SK-N-SH (cell line): ENCODE results near the gene BDKRB2. TPM values are rescaled to one million over a fixed set of nuclear protein-coding genes. Genes with fewer than 3 reads are reported as not detected.

Experiments
- CTCF ChIA-PET: fragments of 300-600, 350-600 bp; formaldehyde crosslinking; extraction: SDS; loops from one replicate; lab custom pipeline; 2021; lab: Yijun Ruan, JAX
- POLR2A ChIA-PET: fragments of 350-600 bp; sonication (Branson Sonifier 250); formaldehyde crosslinking; extraction: SDS; loops from one replicate; lab custom pipeline; 2020; ENCODE audit warnings: antibody characterized with exemption, inconsistent platforms; lab: Yijun Ruan, JAX
- DNase-seq: peaks from one replicate; pipeline ENCODE4 v3.0.0; 2012
- H2AFZ ChIP-seq: fragments of 200-600 bp; sonication (generic); 2 replicates; pipeline ENCODE4 v1.8.1; 2016; ENCODE audit warnings: antibody characterized with exemption, mild to moderate bottlenecking, low read depth
- H3F3A ChIP-seq: fragments of 200-600 bp; sonication (generic); replicated peaks from 2 replicates; pipeline ENCODE3; 2016; ENCODE audit warnings: antibody characterized with exemption, mild to moderate bottlenecking; ENCODE audit not compliant: insufficient read depth
- H3K27ac ChIP-seq, 2 experiments: fragments of 200-500 bp in 1 of 2; fragments of 200-600 bp in 1 of 2; sonication (Bioruptor generic) in 1 of 2; sonication (generic), shearing (Covaris generic) in 1 of 2; 2 replicates each; pipeline versions ENCODE4 v1.5.1 to v1.6.1; 2014 to 2016; ENCODE audit warnings: low read depth in 2 of 2, inconsistent platforms in 1 of 2, low read length in 1 of 2, mild to moderate bottlenecking in 1 of 2, mixed read lengths in 1 of 2
- H3K27me3 ChIP-seq: fragments of 200-600 bp; sonication (generic), shearing (Covaris generic); 2 replicates; pipeline ENCODE4 v1.6.1; 2016; ENCODE audit warnings: mixed run types; ENCODE audit not compliant: insufficient read depth
- H3K36me3 ChIP-seq, 2 experiments: fragments of 200-500 bp in 1 of 2; fragments of 200-600 bp in 1 of 2; sonication (Bioruptor generic) in 1 of 2; sonication (generic) in 1 of 2; replicated peaks in 1 of 2; 2 replicates each; pipeline versions ENCODE3 to v1.5.1; 2014 to 2016; ENCODE audit warnings: low read length in 1 of 2, mild to moderate bottlenecking in 1 of 2; ENCODE audit not compliant: insufficient read depth in 2 of 2, control insufficient read depth in 1 of 2
- H3K4me1 ChIP-seq, 2 experiments: fragments of 200-500 bp in 1 of 2; fragments of 200-600 bp in 1 of 2; sonication (Bioruptor generic) in 1 of 2; sonication (generic), shearing (Covaris generic) in 1 of 2; 2 replicates each; pipeline versions ENCODE4 v1.5.1 to v1.6.1; 2014 to 2016; ENCODE audit warnings: low read depth in 1 of 2, low read length in 1 of 2, mixed run types in 1 of 2; ENCODE audit not compliant: insufficient read depth in 2 of 2, control insufficient read depth in 1 of 2
- H3K4me2 ChIP-seq: fragments of 200-600 bp; sonication (generic), shearing (Covaris generic); 2 replicates; pipeline ENCODE4 v1.6.1; 2017; ENCODE audit warnings: mixed run types
- H3K4me3 ChIP-seq, 2 experiments: fragments of 200-500 bp in 1 of 2; fragments of 200-600 bp in 1 of 2; sonication (Bioruptor generic) in 1 of 2; sonication (generic), shearing (Covaris generic) in 1 of 2; 2 replicates each; pipeline versions ENCODE4 v1.5.1 to v1.8.1; 2014 to 2016; ENCODE audit warnings: low read depth in 2 of 2, inconsistent platforms in 1 of 2, low read length in 1 of 2, mild to moderate bottlenecking in 1 of 2, mixed read lengths in 1 of 2, moderate library complexity in 1 of 2
- H3K79me2 ChIP-seq: fragments of 200-600 bp; sonication (generic); 2 replicates; pipeline ENCODE4 v1.8.1; 2017; ENCODE audit warnings: mild to moderate bottlenecking; ENCODE audit not compliant: insufficient read depth
- H3K9ac ChIP-seq: fragments of 200-600 bp; sonication (generic); 2 replicates; pipeline ENCODE4 v1.6.1; 2017; ENCODE audit warnings: mixed run types
- H3K9me2 ChIP-seq: fragments of 200-600 bp; sonication (generic); 2 replicates; pipeline ENCODE4 v1.6.1; 2017; ENCODE audit warnings: mixed run types
- H3K9me3 ChIP-seq: fragments of 200-600 bp; sonication (generic); 2 replicates; pipeline ENCODE4 v1.6.1; 2017; ENCODE audit warnings: mixed run types, mild to moderate bottlenecking, moderate library complexity
- H4K20me1 ChIP-seq: fragments of 200-600 bp; sonication (generic); 2 replicates; pipeline ENCODE4 v1.6.1; 2017; ENCODE audit warnings: mild to moderate bottlenecking, mixed run types; ENCODE audit not compliant: insufficient read depth
- CHD2 ChIP-seq: fragments of 150-350 bp; IDR thresholded peaks from 2 replicates; pipeline ENCODE4 v1.6.1; 2018; ENCODE audit warnings: low read length; ENCODE audit not compliant: partially characterized antibody
- ELF1 ChIP-seq: IDR thresholded peaks from 2 replicates; pipeline ENCODE4 v1.4.0; 2012
- EP300 ChIP-seq, 2 experiments: IDR thresholded peaks; 2 replicates each; pipeline versions ENCODE4 v1.4.0 to v1.6.1; 2012; ENCODE audit warnings: borderline replicate concordance in 1 of 2, low read depth in 1 of 2, low read length in 1 of 2
- FOSL2 ChIP-seq: IDR thresholded peaks from 2 replicates; pipeline ENCODE4 v1.4.0; 2012; ENCODE audit warnings: low read depth, mild to moderate bottlenecking, moderate library complexity, borderline replicate concordance
- GABPA ChIP-seq: IDR thresholded peaks from 2 replicates; pipeline ENCODE4 v1.4.0; 2012; ENCODE audit warnings: low read depth, mild to moderate bottlenecking
- GATA2 ChIP-seq: sonication (generic); formaldehyde crosslinking; IDR thresholded peaks from 2 replicates; pipeline ENCODE4 v1.5.0; 2020; ENCODE audit warnings: mild to moderate bottlenecking, missing genetic modification reagents
- MEF2A ChIP-seq: IDR thresholded peaks from 2 replicates; pipeline ENCODE4 v1.4.0; 2012; ENCODE audit warnings: low read depth, borderline replicate concordance
- MXI1 ChIP-seq: IDR thresholded peaks from 2 replicates; pipeline ENCODE4 v1.6.1; 2012; ENCODE audit warnings: mild to moderate bottlenecking, low read depth, low read length, improper control_type of control experiment
- NFIC ChIP-seq: IDR thresholded peaks from 2 replicates; pipeline ENCODE4 v1.4.0; 2012; ENCODE audit warnings: borderline replicate concordance
- RAD21 ChIP-seq: IDR thresholded peaks from 2 replicates; pipeline ENCODE4 v1.6.1; 2012; ENCODE audit warnings: mild to moderate bottlenecking, low read length
- RFX5 ChIP-seq: IDR thresholded peaks from 2 replicates; pipeline ENCODE4 v1.6.1; 2012; ENCODE audit warnings: mild to moderate bottlenecking, improper control_type of control experiment, low read length
- SIN3A ChIP-seq: IDR thresholded peaks from 2 replicates; pipeline ENCODE4 v1.6.1; 2012; ENCODE audit warnings: low read depth, mild to moderate bottlenecking, low read length, moderate library complexity, borderline replicate concordance
- SMC3 ChIP-seq: IDR thresholded peaks from 2 replicates; pipeline ENCODE4 v1.6.1; 2012; ENCODE audit warnings: low read depth, low read length, improper control_type of control experiment
- TCF12 ChIP-seq: IDR thresholded peaks from 2 replicates; pipeline ENCODE4 v1.4.0; 2012
- ZBTB33 ChIP-seq: IDR thresholded peaks from 2 replicates; pipeline ENCODE4 v1.4.0; 2012; ENCODE audit warnings: low read depth, borderline replicate concordance
- WGBS: methylation state at CpG from one replicate; pipeline ENCODE4 v1.1.6; 2017; ENCODE audit warnings: low lambda C conversion rate; 5-methylcytosine and 5-hydroxymethylcytosine counted together
- polyA plus RNA-seq, 3 experiments: library from polyadenylated mRNA; depleted of rRNA; stranded (reverse); fragments of >200 nt; gene quantifications; 2 replicates each; pipeline ENCODE4 v1.2.3, GENCODE V29; 2012
- TF ChIP-seq, protein P1 (sequence below): fragments of 200-600 bp; sonication (generic); IDR thresholded peaks from 2 replicates; pipeline ENCODE4 v1.6.1; 2017; ENCODE audit warnings: antibody characterized with exemption, mild to moderate bottlenecking, moderate library complexity
- TF ChIP-seq, protein P2 (sequence below): fragments of 150-350 bp; IDR thresholded peaks from 2 replicates; pipeline ENCODE4 v1.6.1; 2016; ENCODE audit warnings: mild to moderate bottlenecking, low read depth, low read length

The BDKRB2 gene
- polyA plus RNA-seq, 1 of the 3 experiments (the other 2 are of a cell fraction): 4.8 TPM

DNA sequence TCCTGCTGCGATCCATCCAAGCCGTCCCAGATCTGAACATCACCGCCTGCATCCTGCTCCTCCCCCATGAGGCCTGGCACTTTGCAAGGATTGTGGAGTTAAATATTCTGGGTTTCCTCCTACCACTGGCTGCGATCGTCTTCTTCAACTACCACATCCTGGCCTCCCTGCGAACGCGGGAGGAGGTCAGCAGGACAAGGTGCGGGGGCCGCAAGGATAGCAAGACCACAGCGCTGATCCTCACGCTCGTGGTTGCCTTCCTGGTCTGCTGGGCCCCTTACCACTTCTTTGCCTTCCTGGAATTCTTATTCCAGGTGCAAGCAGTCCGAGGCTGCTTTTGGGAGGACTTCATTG is 59.5 kb downstream of the BDKRB2 start:
- ChIA-PET POLR2A (no interaction called here), CTCF (interaction anchor here (1.0 to 4.1 kb wide), 4 partner anchors 9 to 182 kb away, joined by 3 to 22 read pairs (median 6); no protein-coding TSS in a partner anchor)
- WGBS: 97% methylated on average over 14 of the region's 14 CpGs
- H4K20me1 ChIP-seq: no peaks in the 10 kb centered on the region
- H3K4me1 ChIP-seq: peaks cover 22 to 39% of the 10 kb centered on the region in 2 experiments; a peak in 3 of 4 replicates
- TF ChIP-seq ZBTB33 (no peak), MXI1 (no peak), GATA2 (CRISPR knock-in tag) (no peak), MEF2A (no peak), ELF1 (no peak), TCF12 (no peak), EP300 (IDR thresholded peaks at IDR 0.05; ENCODE audit: borderline replicate concordance in 1 of 2, low read depth in 1 of 2, low read length in 1 of 2) (no peak), FOSL2 (no peak), CHD2 (no peak), RFX5 (no peak)
- H3K27me3 ChIP-seq: no peaks in the 10 kb centered on the region
- no peak overlapping the region for H3K4me2 ChIP-seq
- H3F3A ChIP-seq: peaks cover 12% of the 10 kb centered on the region
- no peak overlapping the region for H3K9ac ChIP-seq
- no peak overlapping the region for H3K27ac ChIP-seq
- no peak overlapping the region for H3K4me3 ChIP-seq
- DNase-seq: no peak
- H3K79me2 ChIP-seq: peaks cover 47% of the 10 kb centered on the region
- no peaks in the 10 kb centered on the region for H3K9me2 ChIP-seq
- no peak overlapping the region for H2AFZ ChIP-seq
- peaks cover 0 to 36% of the 10 kb centered on the region in 2 experiments for H3K36me3 ChIP-seq
- H3K9me3 ChIP-seq: peaks cover 8% of the 10 kb centered on the region; the same call in 1 of the 2 replicates

- CTCF ChIA-PET: interaction anchor here (1.0 to 4.7 kb wide), 4 partner anchors 9 to 265 kb away, joined by 3 to 49 read pairs (median 13); no protein-coding TSS in a partner anchor
Observed at GRCh38 chr14:96264853-96265252, 60.2 kb downstream of the BDKRB2 start.

More at GRCh38 chr14:96264853-96265252, 60.2 kb downstream of the BDKRB2 start:
- Histone ChIP-seq H3K4me1 (peaks cover 29 to 43% of the 10 kb centered on the region in 2 experiments; a peak in 3 of 4 replicates), H3F3A (peaks cover 17% of the 10 kb centered on the region), H3K4me3 (no peak overlapping the region), H3K27me3 (no peaks in the 10 kb centered on the region), H4K20me1 (no peaks in the 10 kb centered on the region), H3K36me3 (peaks cover 0 to 29% of the 10 kb centered on the region in 2 experiments), H3K9me2 (no peaks in the 10 kb centered on the region), H3K9me3 (peaks cover 1% of the 10 kb centered on the region; the same call in 1 of the 2 replicates), H3K4me2 (no peak overlapping the region), H3K79me2 (peaks cover 40% of the 10 kb centered on the region), H3K9ac (no peak overlapping the region), H2AFZ (no peak overlapping the region), H3K27ac (no peak overlapping the region)
- 80% methylated on average over 2 of the region's 3 CpGs for WGBS
- no peak for DNase-seq
- POLR2A ChIA-PET: no interaction called here
- TF ChIP-seq GATA2 (CRISPR knock-in tag) (no peak), NFIC (no peak), RAD21 (peak; percentile 55), SMC3 (peak; percentile 32; the same call in 1 of the 2 replicates), GABPA (no peak), EP300 (IDR thresholded peaks at IDR 0.05; ENCODE audit: borderline replicate concordance in 1 of 2, low read depth in 1 of 2, low read length in 1 of 2) (no peak), SIN3A (no peak)
- TF ChIP-seq, protein P1, sequence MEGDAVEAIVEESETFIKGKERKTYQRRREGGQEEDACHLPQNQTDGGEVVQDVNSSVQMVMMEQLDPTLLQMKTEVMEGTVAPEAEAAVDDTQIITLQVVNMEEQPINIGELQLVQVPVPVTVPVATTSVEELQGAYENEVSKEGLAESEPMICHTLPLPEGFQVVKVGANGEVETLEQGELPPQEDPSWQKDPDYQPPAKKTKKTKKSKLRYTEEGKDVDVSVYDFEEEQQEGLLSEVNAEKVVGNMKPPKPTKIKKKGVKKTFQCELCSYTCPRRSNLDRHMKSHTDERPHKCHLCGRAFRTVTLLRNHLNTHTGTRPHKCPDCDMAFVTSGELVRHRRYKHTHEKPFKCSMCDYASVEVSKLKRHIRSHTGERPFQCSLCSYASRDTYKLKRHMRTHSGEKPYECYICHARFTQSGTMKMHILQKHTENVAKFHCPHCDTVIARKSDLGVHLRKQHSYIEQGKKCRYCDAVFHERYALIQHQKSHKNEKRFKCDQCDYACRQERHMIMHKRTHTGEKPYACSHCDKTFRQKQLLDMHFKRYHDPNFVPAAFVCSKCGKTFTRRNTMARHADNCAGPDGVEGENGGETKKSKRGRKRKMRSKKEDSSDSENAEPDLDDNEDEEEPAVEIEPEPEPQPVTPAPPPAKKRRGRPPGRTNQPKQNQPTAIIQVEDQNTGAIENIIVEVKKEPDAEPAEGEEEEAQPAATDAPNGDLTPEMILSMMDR: peak; percentile 58
- TF ChIP-seq, protein P2, sequence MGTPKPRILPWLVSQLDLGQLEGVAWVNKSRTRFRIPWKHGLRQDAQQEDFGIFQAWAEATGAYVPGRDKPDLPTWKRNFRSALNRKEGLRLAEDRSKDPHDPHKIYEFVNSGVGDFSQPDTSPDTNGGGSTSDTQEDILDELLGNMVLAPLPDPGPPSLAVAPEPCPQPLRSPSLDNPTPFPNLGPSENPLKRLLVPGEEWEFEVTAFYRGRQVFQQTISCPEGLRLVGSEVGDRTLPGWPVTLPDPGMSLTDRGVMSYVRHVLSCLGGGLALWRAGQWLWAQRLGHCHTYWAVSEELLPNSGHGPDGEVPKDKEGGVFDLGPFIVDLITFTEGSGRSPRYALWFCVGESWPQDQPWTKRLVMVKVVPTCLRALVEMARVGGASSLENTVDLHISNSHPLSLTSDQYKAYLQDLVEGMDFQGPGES: no peak
